Right lobe of liver (tissue), 6 donors: ENCODE results near the gene GPC6. TPM values are rescaled to one million over a fixed set of nuclear protein-coding genes. Genes with fewer than 3 reads are reported as not detected.

ENCODE experiments used
- ATAC-seq, 4 donors: fragments of 200-7000 bp; cut with Tn5 transposase; one replicate each; pipeline ENCODE4 v1.9.1; 2020; ENCODE audit warnings: mild to moderate bottlenecking in 4 of 4, moderate library complexity in 4 of 4
- DNase-seq, 3 donors: peaks; one replicate each; pipeline ENCODE4 v3.0.0-alpha.2; 2020
- H3K27ac ChIP-seq, 3 donors: fragments of 200-600 bp; one replicate each; pipeline ENCODE4 v1.8.0; 2022
- H3K27me3 ChIP-seq, 2 donors: fragments of 200-600 bp; one replicate each; pipeline ENCODE4 v1.8.0; 2022
- H3K36me3 ChIP-seq, 4 donors: fragments of 200-600 bp; sonication (generic) in 1 of 4; one replicate each; pipeline versions ENCODE4 v1.5.1 to v1.8.0; 2017 to 2022; ENCODE audit warnings: control low read depth in 1 of 4
- H3K4me1 ChIP-seq, 4 donors: fragments of 200-600 bp; sonication (generic) in 1 of 4; one replicate each; pipeline versions ENCODE4 v1.5.1 to v1.8.0; 2017 to 2022; ENCODE audit warnings: control low read depth in 1 of 4
- H3K4me3 ChIP-seq, 3 donors: fragments of 200-600 bp; one replicate each; pipeline ENCODE4 v1.8.0; 2022
- H3K9me3 ChIP-seq, 4 donors: fragments of 200-600 bp; sonication (generic) in 1 of 4; one replicate each; pipeline versions ENCODE4 v1.5.1 to v1.8.0; 2017 to 2022; ENCODE audit warnings: control low read depth in 1 of 4
- POLR2A ChIP-seq: fragments of 450-650 bp; IDR thresholded peaks from one replicate; pipeline ENCODE4 v1.6.1; 2017; ENCODE audit warnings: antibody characterized with exemption, mild to moderate bottlenecking
- WGBS: methylation state at CpG from one replicate; pipeline ENCODE4 v1.1.6; 2018; ENCODE audit warnings: low coverage, low lambda C conversion rate; ENCODE audit not compliant: insufficient coverage; ENCODE audit errors: missing lambda C conversion rate; 5-methylcytosine and 5-hydroxymethylcytosine counted together
- intact Hi-C, 2 donors: fragments of 100-400 bp; cut with DNase I; formaldehyde crosslinking; loops; one replicate each; pipeline versions ENCODE4 v1.11.2 to v1.14.1; 2022
- total RNA-seq, 6 experiments: library from RNA; depleted of rRNA in 2 of 6; stranded (reverse); fragments of >200 nt in 2 of 6; fragmentation: NEBNext Ultra II Directional in 3 of 6; extraction: Animal tissue kit (Norgen Biotek cat#: 25700) in 3 of 6; gene quantifications; one replicate each; pipeline versions ENCODE4 v1.1.0 to v1.2.4, GENCODE V29; 2016 to 2023
- TF ChIP-seq, protein P1 (sequence below), 4 donors: fragments of 200-600 bp in 3 of 4; fragments of 450-650 bp in 1 of 4; IDR thresholded peaks; one replicate each; pipeline versions ENCODE4 v1.5.1 to v1.8.0; 2016 to 2022; ENCODE audit warnings: antibody characterized with exemption in 4 of 4, mild to moderate bottlenecking in 2 of 4
- donor health status: DM: no; HTN: yes; CAD: no.
- donor health status: DM: no; HTN: no; CAD: no.
- donor health status: DM: no; HTN: no; CAD: no.
- donor health status: DM: no; HTN: yes; CAD: no.
- donor health status: DM: no; HTN: yes; CAD: no.

Gene GPC6
- total RNA-seq, 6 experiments from 2014 or later = 18.6 to 30.1 (median 20.2) TPM

DNA sequence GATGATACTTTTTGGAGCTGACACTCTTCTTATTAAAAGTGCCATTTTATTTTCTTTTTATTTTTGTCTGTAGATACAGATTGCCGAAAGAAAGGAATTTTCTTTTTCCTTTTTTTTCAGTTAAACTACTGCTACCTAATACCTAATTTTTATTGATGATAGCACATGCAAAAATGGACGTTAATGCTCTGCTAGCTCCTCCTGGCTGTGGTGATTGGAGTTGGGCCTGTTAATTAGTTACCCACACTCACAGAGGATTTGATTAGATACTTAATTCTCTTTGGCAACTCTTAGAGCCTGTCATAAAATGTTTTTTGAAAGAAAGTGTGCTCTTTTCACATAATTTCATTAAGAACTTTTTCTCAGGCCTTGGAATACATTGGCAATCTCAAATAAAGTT, 886.1 kb downstream of the GPC6 start:
- no peaks in the 10 kb centered on the region for H3K9me3 ChIP-seq
- H3K4me1 ChIP-seq = no peaks in the 10 kb centered on the region
- H3K27ac ChIP-seq = no peak overlapping the region
- no peaks in the 10 kb centered on the region for H3K36me3 ChIP-seq
- no peak for DNase-seq
- WGBS = 58% methylated on average over 2 of the region's 2 CpGs
- no peak overlapping the region for H3K4me3 ChIP-seq
- no peak for TF ChIP-seq POLR2A
- TF ChIP-seq, protein P1, sequence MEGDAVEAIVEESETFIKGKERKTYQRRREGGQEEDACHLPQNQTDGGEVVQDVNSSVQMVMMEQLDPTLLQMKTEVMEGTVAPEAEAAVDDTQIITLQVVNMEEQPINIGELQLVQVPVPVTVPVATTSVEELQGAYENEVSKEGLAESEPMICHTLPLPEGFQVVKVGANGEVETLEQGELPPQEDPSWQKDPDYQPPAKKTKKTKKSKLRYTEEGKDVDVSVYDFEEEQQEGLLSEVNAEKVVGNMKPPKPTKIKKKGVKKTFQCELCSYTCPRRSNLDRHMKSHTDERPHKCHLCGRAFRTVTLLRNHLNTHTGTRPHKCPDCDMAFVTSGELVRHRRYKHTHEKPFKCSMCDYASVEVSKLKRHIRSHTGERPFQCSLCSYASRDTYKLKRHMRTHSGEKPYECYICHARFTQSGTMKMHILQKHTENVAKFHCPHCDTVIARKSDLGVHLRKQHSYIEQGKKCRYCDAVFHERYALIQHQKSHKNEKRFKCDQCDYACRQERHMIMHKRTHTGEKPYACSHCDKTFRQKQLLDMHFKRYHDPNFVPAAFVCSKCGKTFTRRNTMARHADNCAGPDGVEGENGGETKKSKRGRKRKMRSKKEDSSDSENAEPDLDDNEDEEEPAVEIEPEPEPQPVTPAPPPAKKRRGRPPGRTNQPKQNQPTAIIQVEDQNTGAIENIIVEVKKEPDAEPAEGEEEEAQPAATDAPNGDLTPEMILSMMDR (IDR thresholded peaks at IDR 0.05) = no peak
- intact Hi-C loops = no loop called here
- no peaks in the 10 kb centered on the region for H3K27me3 ChIP-seq
- no peak for ATAC-seq

DNA sequence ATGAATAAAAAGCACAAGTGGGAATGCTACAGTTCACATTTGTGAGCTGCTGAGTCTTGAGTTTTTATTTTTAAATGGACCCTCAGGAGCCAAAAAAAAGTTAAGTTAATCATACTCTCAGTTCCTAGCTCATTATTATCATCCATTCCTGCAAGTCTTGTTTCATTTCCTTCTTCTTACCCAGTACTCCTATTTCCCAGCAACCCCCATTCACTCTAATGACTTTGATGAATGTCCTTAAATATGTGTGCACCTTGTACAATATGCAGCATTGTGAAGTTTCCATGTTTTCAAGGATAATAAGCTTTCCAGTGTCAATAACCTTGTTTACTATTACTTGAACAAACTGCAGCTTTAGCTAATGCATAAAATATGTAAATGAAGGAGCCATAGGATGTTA, 886.6 kb downstream of the GPC6 start:
- Histone ChIP-seq H3K4me3 (no peak overlapping the region), H3K27me3 (no peaks in the 10 kb centered on the region), H3K36me3 (no peaks in the 10 kb centered on the region), H3K9me3 (no peaks in the 10 kb centered on the region), H3K27ac (no peak overlapping the region), H3K4me1 (no peaks in the 10 kb centered on the region)
- DNase-seq (no peak), ATAC-seq (no peak)
- TF ChIP-seq POLR2A = no peak
- TF ChIP-seq, protein P1 (IDR thresholded peaks at IDR 0.05) = no peak
- intact Hi-C loops = no loop called here

DNA sequence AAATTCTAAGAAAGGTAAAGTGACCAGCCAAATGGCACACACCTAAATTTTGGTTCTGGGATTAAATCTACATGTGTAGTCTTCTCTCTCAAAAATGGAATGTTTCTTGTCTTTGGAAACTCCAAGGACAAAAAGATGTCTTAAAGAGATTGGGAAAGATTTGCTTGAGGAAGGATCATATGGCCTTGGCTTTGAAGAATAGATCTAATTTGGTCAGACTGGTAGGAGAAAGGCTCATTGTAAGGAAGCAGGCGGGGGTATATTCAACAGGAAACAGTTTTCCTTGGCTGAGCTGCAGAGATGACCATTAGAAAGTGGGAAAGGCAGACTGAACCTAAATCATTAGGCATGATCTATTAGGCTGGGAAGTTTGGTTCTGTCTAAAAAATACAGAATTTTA, 887.6 kb downstream of the GPC6 start:
- no peak overlapping the region for H3K27ac ChIP-seq
- DNase-seq (no peak), ATAC-seq (no peak)
- intact Hi-C loops = no loop called here
- H3K9me3 ChIP-seq = no peaks in the 10 kb centered on the region
- H3K4me3 ChIP-seq = no peak overlapping the region
- no peak for TF ChIP-seq POLR2A
- TF ChIP-seq, protein P1 (IDR thresholded peaks at IDR 0.05) = no peak
- peaks cover 0 to 8% (median 0%) of the 10 kb centered on the region in 4 donors for H3K4me1 ChIP-seq
- no peaks in the 10 kb centered on the region for H3K36me3 ChIP-seq
- 100% methylated on average over 1 of the region's 1 CpG for WGBS
- H3K27me3 ChIP-seq = no peaks in the 10 kb centered on the region

DNA sequence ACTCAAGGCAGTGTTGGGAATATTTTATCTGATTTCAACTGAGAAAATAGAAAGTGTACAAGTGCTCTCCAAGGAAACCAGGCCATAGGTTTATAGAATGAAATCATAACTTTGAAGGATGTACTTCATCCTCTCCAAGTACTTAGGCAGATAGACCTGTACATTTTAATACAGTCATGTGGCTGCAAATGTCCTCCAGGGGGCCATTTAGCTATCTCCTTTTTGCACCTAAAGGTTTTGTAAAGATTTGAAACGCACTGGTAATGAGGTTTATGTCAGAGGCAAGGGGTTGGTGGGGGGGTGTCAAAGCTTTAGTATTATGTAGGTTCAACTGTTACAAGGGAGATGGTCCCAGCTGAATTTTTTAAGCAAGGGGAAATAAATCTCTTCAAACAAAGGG, 888.4 kb downstream of the GPC6 start:
- no peaks in the 10 kb centered on the region for H3K36me3 ChIP-seq
- WGBS = 78% methylated on average over 1 of the region's 1 CpG
- DNase-seq = no peak
- intact Hi-C loops = no loop called here
- ATAC-seq = no peak
- TF ChIP-seq, protein P1 (IDR thresholded peaks at IDR 0.05) = no peak
- TF ChIP-seq POLR2A = no peak
- H3K27me3 ChIP-seq = no peaks in the 10 kb centered on the region
- H3K27ac ChIP-seq = no peak overlapping the region
- H3K4me3 ChIP-seq = no peak overlapping the region
- H3K9me3 ChIP-seq = no peaks in the 10 kb centered on the region
- peaks cover 0 to 12% (median 0%) of the 10 kb centered on the region in 4 donors for H3K4me1 ChIP-seq

DNA sequence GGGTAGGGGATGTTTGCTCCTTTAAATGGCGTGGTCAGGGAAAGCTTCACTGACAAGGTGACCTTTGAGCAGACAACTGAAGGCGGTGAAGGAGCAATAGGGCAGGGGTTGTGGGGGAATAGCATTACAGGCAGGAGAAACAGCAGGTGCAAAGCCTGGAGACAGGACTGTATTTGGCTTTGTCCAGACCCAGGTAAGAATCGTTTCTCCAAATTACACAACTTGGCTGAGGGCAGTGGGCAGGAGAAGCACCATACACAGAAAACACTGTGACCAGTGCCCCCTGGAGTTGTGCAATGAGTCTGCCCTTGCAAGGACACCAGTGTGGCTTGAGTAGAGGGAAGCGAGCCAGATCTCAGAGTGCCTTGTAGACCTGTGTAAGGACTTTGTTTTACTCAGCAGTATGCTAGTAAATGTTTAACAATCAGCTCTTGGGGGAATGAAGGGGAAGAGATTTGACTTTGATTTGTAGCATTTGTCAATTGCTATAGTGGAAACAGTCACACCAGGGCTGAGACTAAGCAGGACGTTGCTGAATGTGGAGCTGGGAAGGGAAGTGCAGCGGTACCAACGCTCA, 892.8 kb downstream of the GPC6 start:
- no peaks in the 10 kb centered on the region for H3K27me3 ChIP-seq
- DNase-seq = peak; percentile 62 to 97 (median 93)
- no peaks in the 10 kb centered on the region for H3K9me3 ChIP-seq
- peak overlapping the region in 2 of 3 donors; percentile 2 to 57 for H3K27ac ChIP-seq
- no peaks in the 10 kb centered on the region for H3K36me3 ChIP-seq
- peak; percentile 75 to 93 (median 86) for ATAC-seq
- H3K4me3 ChIP-seq = no peak overlapping the region
- intact Hi-C loops = no loop called here
- TF ChIP-seq, protein P1 (IDR thresholded peaks at IDR 0.05) = peak in 2 of 4 donors; percentile 8 to 24
- peak; percentile 61 for TF ChIP-seq POLR2A
- peaks cover 0 to 53% (median 7%) of the 10 kb centered on the region in 4 donors for H3K4me1 ChIP-seq
- 20% methylated on average over 7 of the region's 7 CpGs for WGBS
